AG04450 (cell line): Measurements from ENCODE around the gene SDC3. TPM values are rescaled to one million over a fixed set of nuclear protein-coding genes. Genes with fewer than 3 reads are reported as not detected.

Source experiments
- CTCF ChIA-PET: fragments of 300-600, 350-600 bp; formaldehyde crosslinking; extraction: SDS; loops from one replicate; lab custom pipeline; 2022; ENCODE audit warnings: antibody characterized with exemption, inconsistent platforms; lab: Charles Lee
- POLR2A ChIA-PET: fragments of 350-600 bp; formaldehyde crosslinking; extraction: SDS; loops from one replicate; lab custom pipeline; 2021; ENCODE audit warnings: antibody characterized with exemption, inconsistent platforms; lab: Yijun Ruan, JAX
- DNase-seq: peaks from one replicate; pipeline ENCODE4 v3.0.0-alpha.2; 2011; ENCODE audit warnings: low read depth, low spot score
- H3K27ac ChIP-seq: one replicate; pipeline ENCODE4 v1.5.1; 2012; ENCODE audit warnings: low read depth, low read length, control low read depth
- H3K27me3 ChIP-seq: one replicate; pipeline ENCODE4 v1.6.0; 2012; ENCODE audit warnings: low read length; ENCODE audit not compliant: control insufficient read depth, insufficient read depth
- H3K4me3 ChIP-seq: 2 replicates; pipeline ENCODE4 v1.5.1; 2011; ENCODE audit warnings: mild to moderate bottlenecking, low read depth, low read length, control low read depth
- H3K9me3 ChIP-seq: 2 replicates; pipeline ENCODE4 v1.5.1; 2012; ENCODE audit warnings: low read length; ENCODE audit not compliant: control insufficient read depth, insufficient read depth
- CTCF ChIP-seq: IDR thresholded peaks from 2 replicates; pipeline ENCODE4 v1.5.1; 2011; ENCODE audit warnings: low read depth, low read length, control low read depth, inconsistent platforms
- polyA plus RNA-seq: library from polyadenylated mRNA; depleted of rRNA; stranded (reverse); fragments of >200 nt; gene quantifications from 2 replicates; pipeline ENCODE4 v1.2.3, GENCODE V29; 2011

The SDC3 gene
- polyA plus RNA-seq, 1 experiment = 21.7 TPM

- H3K9me3 ChIP-seq = no peaks in the 10 kb centered on the region
- no peak for DNase-seq
- TF ChIP-seq CTCF = no peak
- no peaks in the 10 kb centered on the region for H3K27me3 ChIP-seq
- H3K4me3 ChIP-seq = no peak overlapping the region
- ChIA-PET CTCF (interaction anchor here (1.4 to 2.1 kb wide), 2 partner anchors 10 to 99 kb away, joined by 6 to 7 read pairs; no protein-coding TSS in a partner anchor), POLR2A (no interaction called here)
- H3K27ac ChIP-seq = no peak overlapping the region
Measured at GRCh38 chr1:30900931-30901560, 7.5 kb downstream of the SDC3 start.

GRCh38 chr1:30900486-30900885, 8.1 kb downstream of the SDC3 start:
- Histone ChIP-seq H3K4me3 (no peak overlapping the region), H3K27me3 (no peaks in the 10 kb centered on the region), H3K9me3 (no peaks in the 10 kb centered on the region), H3K27ac (no peak overlapping the region)
- POLR2A ChIA-PET = no interaction called here
- no peak for DNase-seq
- CTCF ChIA-PET = interaction anchor here (2.1 kb wide), 1 partner anchor 99 kb away, joined by 7 read pairs; no protein-coding TSS in a partner anchor
- no peak for TF ChIP-seq CTCF

GRCh38 chr1:30899577-30900389, 8.8 kb downstream of the SDC3 start:
- ChIA-PET CTCF (interaction anchor here (2.1 kb wide), 1 partner anchor 98 kb away, joined by 7 read pairs; no protein-coding TSS in a partner anchor), POLR2A (no interaction called here)
- H3K4me3 ChIP-seq = no peak overlapping the region

GRCh38 chr1:30898031-30898815, 10.3 kb downstream of the SDC3 start:
- Histone ChIP-seq H3K27ac (no peak overlapping the region), H3K9me3 (no peaks in the 10 kb centered on the region), H3K27me3 (no peaks in the 10 kb centered on the region), H3K4me3 (no peak overlapping the region)
- no peak for TF ChIP-seq CTCF
- POLR2A ChIA-PET = no interaction called here
- DNase-seq = no peak
- CTCF ChIA-PET = interaction anchor here (1.5 kb wide), 1 partner anchor 97 kb away, joined by 6 read pairs; no protein-coding TSS in a partner anchor

More at GRCh38 chr1:30899577-30900389, 8.8 kb downstream of the SDC3 start:
- Histone ChIP-seq H3K27me3 (no peaks in the 10 kb centered on the region), H3K9me3 (no peaks in the 10 kb centered on the region), H3K27ac (no peak overlapping the region)
- TF ChIP-seq CTCF = no peak
- DNase-seq = no peak
